Fibroblast of lung (primary cell): ENCODE data around the gene RGS17. TPM values are rescaled to one million over a fixed set of nuclear protein-coding genes. Genes with fewer than 3 reads are reported as not detected.

Experiments used
- DNase-seq, 2 donors: peaks; one replicate each; pipeline versions ENCODE4 v3.0.0 to v3.0.0-alpha.2; 2010; ENCODE audit warnings: low read depth in 2 of 2
- H2AFZ ChIP-seq: 2 replicates; pipeline ENCODE4 v1.5.1; 2012; ENCODE audit warnings: low read length, control low read depth, inconsistent platforms
- H3K27ac ChIP-seq: 2 replicates; pipeline ENCODE4 v1.5.1; 2011; ENCODE audit warnings: low read length, control low read depth; ENCODE audit not compliant: insufficient read depth
- H3K27me3 ChIP-seq: 2 replicates; pipeline ENCODE4 v1.5.1; 2011; ENCODE audit warnings: mild to moderate bottlenecking, low read length; ENCODE audit not compliant: control insufficient read depth, insufficient read depth
- H3K36me3 ChIP-seq: 2 replicates; pipeline ENCODE4 v1.5.1; 2011; ENCODE audit warnings: low read length; ENCODE audit not compliant: control insufficient read depth, insufficient read depth
- H3K4me1 ChIP-seq: 2 replicates; pipeline ENCODE4 v1.5.1; 2011; ENCODE audit warnings: low read length; ENCODE audit not compliant: control insufficient read depth, insufficient read depth; ENCODE audit errors: extremely low read depth
- H3K4me2 ChIP-seq: 2 replicates; pipeline ENCODE4 v1.5.1; 2011; ENCODE audit warnings: low read length, control low read depth; ENCODE audit not compliant: insufficient read depth; ENCODE audit errors: extremely low read depth
- H3K4me3 ChIP-seq, 4 experiments: fragments of 200-600 bp in 1 of 4; sonication (generic) in 1 of 4; replicated peaks in 1 of 4; 2 replicates each; pipeline ENCODE4 v1.5.1; 2011 to 2016; ENCODE audit warnings: low read length in 4 of 4, low read depth in 3 of 4, mild to moderate bottlenecking in 3 of 4, control low read depth in 2 of 4, inconsistent platforms in 1 of 4, mixed read lengths in 1 of 4; ENCODE audit not compliant: insufficient read depth in 1 of 4; ENCODE audit errors: control extremely low read depth in 1 of 4
- H3K79me2 ChIP-seq: 2 replicates; pipeline ENCODE4 v1.5.1; 2012; ENCODE audit warnings: mild to moderate bottlenecking, low read length, inconsistent platforms; ENCODE audit not compliant: control insufficient read depth, insufficient read depth
- H3K9ac ChIP-seq: 2 replicates; pipeline ENCODE4 v1.5.1; 2011; ENCODE audit warnings: mild to moderate bottlenecking, low read length, control low read depth; ENCODE audit not compliant: insufficient read depth
- H3K9me3 ChIP-seq: 2 replicates; pipeline ENCODE4 v1.5.1; 2012; ENCODE audit warnings: low read depth, low read length; ENCODE audit not compliant: control insufficient read depth, insufficient read depth
- H4K20me1 ChIP-seq: 2 replicates; pipeline ENCODE4 v1.5.1; 2011; ENCODE audit warnings: low read length; ENCODE audit not compliant: control insufficient read depth, insufficient read depth; ENCODE audit errors: extremely low read depth
- CTCF ChIP-seq, 2 donors: IDR thresholded peaks in 1 of 2; conservative IDR thresholded peaks in 1 of 2; 1 replicate in 1 of 2; 2 replicates in 1 of 2; pipeline ENCODE4 v1.5.1; 2011 to 2012; ENCODE audit warnings: low read length in 2 of 2, control low read depth in 1 of 2, inconsistent platforms in 1 of 2, low read depth in 1 of 2, mild to moderate bottlenecking in 1 of 2
- EZH2 ChIP-seq: IDR thresholded peaks from 2 replicates; pipeline ENCODE4 v1.5.1; 2012; ENCODE audit warnings: low read length, control low read depth, mild to moderate bottlenecking; ENCODE audit errors: missing control alignments
- polyA plus RNA-seq, 2 donors: library from polyadenylated mRNA; depleted of rRNA in 1 of 2; stranded (reverse) in 1 of 2; unstranded in 1 of 2; fragments of >200 nt; gene quantifications; 2 replicates each; pipeline ENCODE4 v1.2.1, GENCODE V29; 2011 to 2012; ENCODE audit warnings: missing spikeins in 1 of 2
- total RNA-seq: library from RNA; depleted of rRNA; stranded (reverse); fragments of >200 nt; gene quantifications from 2 replicates; pipeline ENCODE4 v1.2.1, GENCODE V29; 2014

The RGS17 gene
- total and polyA plus RNA-seq, 2 donors (not counting 1 experiment from before 2014, with no cell fraction given), result 2.1 to 10.2 TPM

GRCh38 chr6:153162172-153162571 lies 31.1 kb upstream of the RGS17 start:
- Histone ChIP-seq H3K4me3 (no peak overlapping the region), H3K79me2 (no peaks in the 10 kb centered on the region), H3K36me3 (no peaks in the 10 kb centered on the region), H3K9ac (no peak overlapping the region), H3K4me2 (no peak overlapping the region), H3K27me3 (no peaks in the 10 kb centered on the region), H4K20me1 (no peaks in the 10 kb centered on the region), H3K4me1 (peaks cover 10% of the 10 kb centered on the region), H3K27ac (no peak overlapping the region), H3K9me3 (no peaks in the 10 kb centered on the region), H2AFZ (peak overlapping the region; percentile 30)
- TF ChIP-seq EZH2 (no peak), CTCF (conservative IDR thresholded peaks at IDR 0.05 in 1 of 2, IDR thresholded peaks at IDR 0.05 in 1 of 2; ENCODE audit: low read depth in 1 of 2, low read length in 2 of 2) (no peak)
- DNase-seq, result peak; percentile 6 to 40

GRCh38 chr6:153160221-153160620 lies 29.1 kb upstream of the RGS17 start:
- no peak overlapping the region for H3K4me3 ChIP-seq

GRCh38 chr6:153150752-153151440 lies 19.8 kb upstream of the RGS17 start:
- no peaks in the 10 kb centered on the region for H3K27me3 ChIP-seq
- H3K4me3 ChIP-seq, result no peak overlapping the region
- H3K79me2 ChIP-seq, result no peaks in the 10 kb centered on the region
- no peak overlapping the region for H3K27ac ChIP-seq
- H2AFZ ChIP-seq, result no peak overlapping the region
- DNase-seq, result no peak
- TF ChIP-seq CTCF (conservative IDR thresholded peaks at IDR 0.05 in 1 of 2, IDR thresholded peaks at IDR 0.05 in 1 of 2; ENCODE audit: low read depth in 1 of 2, low read length in 2 of 2) (no peak), EZH2 (no peak)
- H3K4me1 ChIP-seq, result no peaks in the 10 kb centered on the region
- H4K20me1 ChIP-seq, result no peaks in the 10 kb centered on the region
- no peaks in the 10 kb centered on the region for H3K9me3 ChIP-seq
- H3K4me2 ChIP-seq, result no peak overlapping the region
- no peak overlapping the region for H3K9ac ChIP-seq
- H3K36me3 ChIP-seq, result no peaks in the 10 kb centered on the region

More at GRCh38 chr6:153160221-153160620, 29.1 kb upstream of the RGS17 start:
- Histone ChIP-seq H3K4me1 (no peaks in the 10 kb centered on the region), H3K9me3 (no peaks in the 10 kb centered on the region), H3K4me2 (no peak overlapping the region), H3K79me2 (no peaks in the 10 kb centered on the region), H2AFZ (no peak overlapping the region), H4K20me1 (no peaks in the 10 kb centered on the region), H3K9ac (no peak overlapping the region), H3K36me3 (no peaks in the 10 kb centered on the region), H3K27me3 (no peaks in the 10 kb centered on the region), H3K27ac (no peak overlapping the region)
- TF ChIP-seq EZH2 (no peak), CTCF (conservative IDR thresholded peaks at IDR 0.05 in 1 of 2, IDR thresholded peaks at IDR 0.05 in 1 of 2; ENCODE audit: low read depth in 1 of 2, low read length in 2 of 2) (no peak)
- peak in 1 of 2 donors; percentile 2 for DNase-seq
